Stimulated activated CD4-positive, alpha-beta T cell treated with anti-CD3 and anti-CD28 coated beads, Interleukin-1b, Interleukin-23, amount 100 ng/mL, for 1 hour (primary cell): ENCODE results near the gene CD1B.
"Not testable (repeated sequence)": the region's sequence is repeated elsewhere in the genome, so short reads cannot be mapped to it uniquely, and the experiment has no call there.

Experiments
- DNase-seq, 2 donors: peaks; one replicate each; pipeline ENCODE4 v3.0.0-alpha.2; 2020; ENCODE audit warnings: low read depth in 2 of 2

The CD1B gene

DNA sequence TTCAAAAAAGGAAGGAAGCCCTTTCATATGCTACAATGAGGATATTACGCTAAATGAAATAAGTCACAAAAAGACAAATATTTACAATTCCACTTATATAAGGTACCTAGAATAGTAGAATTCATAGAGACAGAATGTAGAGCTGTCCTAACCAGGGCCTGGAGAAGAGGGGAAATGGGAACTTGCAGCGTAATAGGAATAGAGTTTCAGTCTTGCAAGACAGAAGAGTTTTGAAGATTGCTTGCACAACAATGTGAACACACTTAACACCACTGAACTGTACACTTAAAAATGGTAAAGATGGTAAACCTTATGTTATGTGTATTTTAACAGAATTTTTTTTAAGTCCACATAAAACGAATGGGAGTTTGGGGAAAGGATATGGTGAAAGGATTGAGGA is 2.9 kb downstream of the CD1B start:
- DNase-seq: no peak

DNA sequence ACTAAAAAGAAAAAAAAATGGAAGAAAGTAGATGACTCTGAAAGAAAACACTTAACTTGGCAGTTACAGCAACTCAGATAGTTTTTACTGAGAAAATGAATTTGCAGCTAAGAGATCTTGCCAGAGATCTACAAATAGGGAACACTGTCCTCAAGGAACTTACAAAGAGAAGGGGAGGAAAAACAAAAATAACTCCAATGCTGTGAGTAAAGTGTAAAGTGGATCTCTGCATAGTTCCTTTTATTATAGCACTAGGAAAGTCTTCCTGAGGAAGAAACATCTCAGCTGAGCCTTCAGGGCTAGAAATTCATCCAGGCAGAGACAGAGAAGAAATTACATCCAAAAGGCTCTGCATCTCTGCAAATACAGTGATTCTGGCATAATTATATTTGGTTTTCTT is 3.9 kb downstream of the CD1B start:
- DNase-seq: no peak

DNA sequence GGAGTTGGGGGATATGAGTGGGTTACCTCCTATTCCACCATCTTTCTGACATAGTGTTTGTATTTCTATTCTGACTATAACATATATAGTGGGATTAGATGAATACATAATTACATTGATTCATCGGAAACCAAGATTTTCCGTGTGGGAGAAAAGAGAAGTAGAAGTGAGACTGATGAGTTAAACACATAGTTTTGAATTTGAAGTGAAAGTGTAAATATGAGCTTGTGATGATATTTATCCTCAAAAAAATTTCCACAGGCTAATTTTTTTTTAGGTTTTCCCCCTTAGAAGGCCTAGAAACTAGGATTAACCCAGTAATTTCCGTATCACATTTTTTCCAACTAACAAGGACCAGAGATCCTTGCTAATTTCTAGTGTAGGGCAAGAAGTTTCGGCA is 6.9 kb downstream of the CD1B start:
- no peak for DNase-seq

DNA sequence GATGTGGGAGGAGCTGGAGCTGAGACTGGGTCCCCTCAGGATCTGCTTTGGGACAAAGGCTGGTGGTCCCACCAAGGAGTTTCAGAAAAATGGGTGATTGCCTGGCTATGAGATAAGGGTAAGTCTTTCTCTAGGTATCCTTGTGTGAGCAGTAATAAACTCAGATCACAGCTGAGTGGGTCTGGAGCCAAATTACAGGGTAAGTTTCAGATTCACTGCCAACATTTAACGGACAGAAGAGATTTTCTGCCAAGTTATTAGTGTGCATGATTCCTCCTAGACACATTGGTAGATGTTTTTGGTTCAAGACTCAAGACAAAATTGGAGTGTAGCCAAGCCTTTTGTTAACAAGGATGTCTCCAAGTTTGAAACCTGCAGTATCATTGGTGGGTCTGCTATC is 7.5 kb downstream of the CD1B start:
- no peak for DNase-seq

DNA sequence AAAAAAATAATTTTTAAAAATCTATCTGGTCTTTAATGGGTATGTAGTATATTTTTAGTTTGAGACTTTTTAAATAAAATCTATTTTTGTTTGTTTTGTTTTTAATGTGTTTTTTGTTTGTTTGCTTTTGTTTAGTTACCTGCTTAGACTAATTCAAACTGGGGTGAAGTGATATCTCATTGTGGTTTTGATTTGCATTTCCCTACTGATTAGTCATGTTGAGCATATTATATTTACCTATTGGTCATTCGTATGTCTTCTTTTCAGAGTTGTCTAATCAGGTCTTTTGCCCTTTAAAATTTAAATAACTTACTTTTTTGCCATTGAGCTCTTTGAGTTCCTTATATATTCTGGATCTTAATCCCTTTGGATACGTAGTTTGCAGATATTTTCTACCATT is 20.3 kb downstream of the CD1B start:
- DNase-seq: no peak

DNA sequence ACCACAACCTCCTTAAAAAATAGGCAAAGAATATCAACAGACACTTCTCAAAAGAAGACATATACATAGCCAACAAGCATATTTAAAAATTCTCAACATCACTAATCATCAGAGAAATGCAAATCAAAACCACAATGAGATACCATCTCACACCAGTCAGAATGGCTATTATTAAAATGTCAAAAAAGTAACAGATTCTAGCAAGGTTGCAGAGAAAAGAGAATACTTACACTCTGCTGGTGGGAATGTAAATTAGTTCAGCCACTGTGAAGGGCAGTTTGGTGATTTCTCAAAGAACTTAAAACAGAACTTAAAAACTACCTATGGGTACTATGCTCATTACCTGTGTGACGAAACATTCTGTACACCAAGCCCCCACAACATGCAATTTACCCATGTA is 20.7 kb downstream of the CD1B start:
- DNase-seq: no peak

DNA sequence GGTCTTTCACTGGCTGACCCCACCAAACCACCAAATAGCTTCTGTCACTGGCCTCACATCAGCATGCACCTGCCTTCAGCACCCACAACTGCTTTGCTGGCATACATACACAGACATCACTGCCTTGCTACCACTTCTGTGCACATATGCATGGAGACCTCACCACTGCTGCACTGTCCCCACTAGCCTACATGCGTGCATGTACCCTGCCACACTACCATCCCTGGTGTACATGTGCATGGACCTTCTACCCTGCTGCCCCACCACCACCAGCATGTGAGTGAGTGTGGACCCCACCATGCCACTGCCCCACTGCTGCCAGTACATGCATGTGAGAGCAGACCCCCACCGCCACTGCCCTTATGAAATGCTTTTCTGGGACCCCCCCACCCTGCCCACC is 35.5 kb downstream of the CD1B start:
- no peak for DNase-seq

DNA sequence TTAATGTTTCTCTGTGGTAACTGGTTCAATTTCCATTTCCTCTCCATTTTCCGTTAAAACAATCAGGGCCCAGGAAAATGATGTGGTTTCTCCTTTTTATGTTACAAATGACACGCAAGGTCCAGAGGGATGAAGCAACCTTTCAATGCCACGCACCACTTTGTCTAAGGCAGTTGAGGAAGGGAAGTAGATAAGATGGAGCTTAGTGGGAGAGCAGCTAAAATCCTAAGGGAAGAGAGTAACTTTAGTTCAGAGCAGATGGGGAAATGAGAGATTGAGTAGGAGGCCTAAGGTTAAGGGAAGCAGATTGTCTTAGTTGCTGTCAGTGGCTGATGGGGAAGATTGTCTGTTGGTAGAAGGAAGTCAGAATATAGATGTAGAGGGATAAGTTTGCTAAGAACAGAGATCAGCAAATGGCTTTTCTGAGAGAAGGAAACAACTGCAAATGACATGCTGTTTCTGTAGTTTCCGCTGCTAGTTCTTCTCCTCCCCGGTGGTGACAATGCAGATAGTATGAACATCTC is 40.9 kb downstream of the CD1B start:
- DNase-seq: no peak

DNA sequence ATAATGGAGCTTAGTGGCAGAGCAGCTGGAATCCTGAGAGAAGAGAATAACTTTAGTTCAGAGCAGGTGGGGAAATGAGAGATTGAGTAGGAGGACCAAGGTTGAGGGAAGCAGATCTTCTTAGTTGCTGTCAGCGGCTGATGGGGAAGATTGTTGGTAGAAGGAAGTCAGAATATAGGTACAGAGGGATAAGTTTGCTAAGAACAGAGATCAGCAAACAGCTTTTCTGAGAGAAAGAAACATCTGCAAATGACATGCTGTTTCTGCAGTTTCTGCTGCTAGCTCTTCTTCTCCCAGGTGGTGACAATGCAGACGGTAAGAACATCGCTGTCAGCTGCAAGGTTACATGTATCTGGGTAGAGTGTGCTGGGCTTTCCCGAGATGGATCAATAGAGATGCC is 41.5 kb downstream of the CD1B start, which contains the start of gene CD1C:
Gene CD1C (plus strand): TSS at position 113 of the 400 bp plus-strand sequence. CDS start 142 bp downstream, at position 255.
- no peak for DNase-seq

DNA sequence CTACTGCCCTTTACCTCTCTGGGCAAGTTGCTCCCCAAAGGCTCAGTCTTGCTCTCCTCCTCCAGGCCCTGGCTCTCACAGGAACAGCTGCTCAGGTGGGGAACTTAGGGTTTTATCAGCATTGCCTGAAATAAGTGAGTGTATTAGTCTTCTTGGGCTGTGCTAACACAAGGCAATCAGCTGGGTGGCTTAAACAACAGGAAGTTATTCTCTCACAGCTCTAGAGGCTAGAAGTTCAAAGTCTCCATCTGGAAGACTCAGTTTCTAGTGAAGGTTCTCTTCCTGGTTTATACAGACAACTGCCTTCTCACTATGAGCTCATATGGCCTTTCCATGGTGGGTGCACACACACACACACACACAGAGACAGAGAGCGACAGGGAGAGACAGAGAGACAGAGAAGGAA is 44.4 kb downstream of the CD1B start:
- no peak for DNase-seq

DNA sequence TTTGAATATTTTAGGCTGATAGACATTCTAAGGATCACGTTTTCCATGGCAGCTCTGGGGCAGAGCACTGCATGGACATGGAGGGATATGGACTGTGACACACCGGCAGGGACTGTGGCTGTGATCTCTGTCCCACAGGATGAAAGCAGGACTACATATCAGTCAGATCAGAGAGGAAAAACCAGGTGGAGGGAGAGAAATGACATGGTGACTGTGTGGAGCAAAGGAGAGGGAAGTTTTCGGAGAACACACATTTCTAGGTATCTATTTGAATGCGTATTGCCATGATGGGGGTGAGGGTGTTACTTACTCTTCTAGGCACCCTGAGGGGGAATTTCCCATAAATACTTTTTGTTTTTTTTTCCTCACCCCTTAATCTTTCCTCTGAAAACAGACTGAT is 44.8 kb downstream of the CD1B start:
- no peak for DNase-seq

DNA sequence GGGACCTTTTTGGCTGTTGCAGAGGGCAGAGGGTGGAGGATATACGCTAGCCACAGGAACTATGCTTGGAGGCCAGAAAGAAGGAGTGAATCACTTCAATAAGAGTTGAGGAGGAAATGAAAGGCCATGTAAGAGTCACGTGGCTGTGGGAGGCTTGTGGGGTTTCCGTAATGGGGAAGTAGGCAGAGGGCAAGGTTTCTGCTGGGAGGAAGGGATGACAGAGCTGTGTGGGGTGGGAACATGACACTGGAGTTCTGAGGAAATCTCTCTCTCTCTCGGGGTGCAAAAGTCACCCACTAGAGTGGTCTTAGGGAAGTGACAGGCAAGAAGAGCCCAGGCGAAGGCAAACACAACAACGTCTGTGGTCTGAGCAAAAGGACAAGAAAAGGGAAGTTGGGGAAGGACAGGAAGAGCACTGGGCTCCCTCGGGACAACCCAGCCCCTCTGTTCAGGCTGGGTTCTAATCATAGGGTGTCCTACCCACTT is 45.5 kb downstream of the CD1B start:
- no peak for DNase-seq

DNA sequence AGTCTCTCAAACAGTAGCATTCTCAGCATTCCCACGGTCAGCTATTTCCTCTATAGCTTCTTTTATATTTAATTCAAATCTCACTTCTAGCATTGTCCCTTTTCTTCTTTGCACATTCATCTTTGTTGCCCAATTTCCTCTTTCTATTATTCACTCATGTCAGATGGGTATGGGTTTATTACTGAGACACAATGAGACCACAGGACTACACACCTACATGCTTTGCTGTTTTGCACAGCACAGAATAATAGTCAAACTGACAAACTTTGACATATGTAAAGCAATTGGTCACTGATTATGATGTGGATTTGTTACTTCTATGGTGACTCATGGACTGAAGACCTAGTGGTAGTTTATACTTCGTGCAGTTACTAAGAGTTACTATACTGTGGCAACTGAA is 47.4 kb downstream of the CD1B start:
- no peak for DNase-seq

DNA sequence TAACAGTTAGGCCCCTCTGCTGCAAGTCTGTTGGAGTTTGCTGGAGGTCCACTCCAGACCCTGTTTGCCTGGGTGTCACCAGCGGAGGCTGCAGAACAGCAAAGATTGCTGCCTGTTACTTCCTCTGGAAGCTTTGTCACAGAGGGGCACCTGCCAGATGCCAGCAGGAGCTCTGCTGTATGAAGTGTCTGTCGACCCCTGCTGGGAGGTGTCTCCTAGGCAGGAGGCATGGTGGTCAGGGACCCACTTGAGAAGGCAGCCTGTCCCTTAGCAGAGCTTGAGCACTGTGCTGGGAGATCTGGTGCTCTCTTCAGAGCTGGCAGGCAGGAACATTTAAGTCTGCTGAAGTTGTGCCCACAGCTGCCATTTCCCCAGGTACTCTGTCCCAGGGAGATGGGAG is 48.9 kb downstream of the CD1B start:
- not testable (repeated sequence) for DNase-seq
